GM19035 (cell line): ENCODE measurements around the gene ZDHHC7.

ENCODE experiments used
- ATAC-seq: cut with Tn5 transposase; IDR thresholded peaks from one replicate; pipeline ENCODE4 v1.9.1; 2021; ENCODE audit not compliant: unreplicated experiment

The ZDHHC7 gene

DNA sequence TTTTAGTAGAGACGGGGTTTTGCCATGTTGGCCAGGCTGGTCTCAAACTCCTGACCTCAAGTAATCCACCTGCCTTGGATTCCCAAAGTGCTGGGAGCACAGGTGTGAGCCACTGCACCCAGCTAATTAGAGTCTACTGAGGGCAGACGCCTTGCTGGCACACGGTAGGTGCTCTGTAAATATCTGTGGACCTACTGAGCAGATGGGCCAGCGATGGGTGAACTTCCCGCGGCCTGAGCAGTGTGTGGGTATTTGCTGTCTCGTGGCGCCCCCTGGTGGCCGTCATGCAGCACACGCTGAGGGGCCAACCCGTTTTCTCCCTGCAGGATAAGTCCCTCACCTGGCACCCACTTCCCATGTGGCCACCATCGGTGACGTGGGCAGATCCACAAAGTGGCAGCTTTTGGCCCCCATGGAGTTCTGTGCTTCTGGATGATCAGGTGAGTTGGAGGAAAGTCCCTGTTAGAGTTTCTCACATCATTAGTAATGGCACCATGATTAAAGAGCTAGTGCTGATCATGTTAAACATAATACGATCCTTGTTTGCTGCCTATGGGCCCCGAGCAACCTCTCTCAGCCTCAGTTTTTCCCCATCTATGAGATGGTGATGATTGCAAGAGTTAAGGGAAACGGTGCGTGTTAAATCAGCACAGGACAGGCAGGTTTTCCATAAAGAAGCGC, 40.7 kb downstream of the ZDHHC7 start:
- ATAC-seq: peak; percentile 77

DNA sequence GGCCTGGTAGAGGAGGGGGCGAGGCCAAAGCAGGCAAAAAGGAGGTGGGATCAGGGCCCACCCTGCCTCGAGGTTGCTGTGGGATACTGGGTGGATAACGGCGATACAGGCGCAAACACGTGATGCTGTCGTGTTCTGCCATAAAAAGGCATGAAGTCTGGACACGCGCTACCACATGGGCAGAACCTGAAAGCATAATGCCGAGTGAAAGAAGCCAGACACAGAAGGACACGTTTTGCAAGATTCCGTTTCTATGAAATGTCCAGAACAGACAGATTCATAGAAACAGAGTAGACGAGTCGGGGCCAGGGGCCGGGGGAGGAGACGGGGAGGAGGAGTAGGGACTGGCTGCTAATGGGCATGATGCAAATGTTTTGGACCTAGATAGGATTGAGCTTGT, 43.5 kb downstream of the ZDHHC7 start:
- no peak for ATAC-seq

DNA sequence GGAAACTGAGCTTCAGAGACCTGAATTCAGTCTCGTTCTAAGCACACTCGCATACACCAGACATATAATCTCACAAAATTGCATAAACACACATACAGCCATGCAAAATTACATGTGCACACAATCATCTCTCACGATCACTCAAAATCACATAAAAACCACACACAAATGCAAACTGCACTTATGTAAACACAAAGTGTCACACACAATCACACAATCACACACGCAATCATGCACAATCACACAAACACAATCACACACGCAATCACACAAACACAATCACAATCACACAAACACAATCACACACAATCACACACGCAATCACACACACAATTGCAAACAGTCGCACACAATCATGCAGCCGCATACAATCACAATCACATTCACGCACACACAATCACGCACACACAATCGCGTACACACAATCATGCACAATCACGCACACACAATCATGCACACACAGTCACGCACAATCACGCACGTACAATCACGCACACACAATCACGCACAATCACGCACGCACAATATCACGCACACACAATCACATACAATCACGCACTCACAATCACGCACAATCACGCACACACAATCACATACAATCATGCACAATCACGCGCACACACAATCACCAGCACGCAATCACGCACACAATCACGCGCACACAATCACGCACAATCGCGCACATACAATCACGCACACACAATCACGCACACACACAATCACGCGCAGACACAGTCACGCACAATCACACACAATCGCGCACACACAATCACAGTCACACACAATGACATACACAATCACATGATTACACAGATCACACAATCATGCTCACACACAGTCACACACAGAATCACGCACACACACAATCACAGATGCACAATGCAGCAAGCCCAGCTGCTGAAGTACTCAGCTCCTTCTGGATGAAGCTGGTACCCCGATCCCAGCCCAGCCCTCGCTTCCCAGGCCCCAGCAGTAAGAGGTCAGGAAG, 45.6 kb downstream of the ZDHHC7 start:
- no peak for ATAC-seq

DNA sequence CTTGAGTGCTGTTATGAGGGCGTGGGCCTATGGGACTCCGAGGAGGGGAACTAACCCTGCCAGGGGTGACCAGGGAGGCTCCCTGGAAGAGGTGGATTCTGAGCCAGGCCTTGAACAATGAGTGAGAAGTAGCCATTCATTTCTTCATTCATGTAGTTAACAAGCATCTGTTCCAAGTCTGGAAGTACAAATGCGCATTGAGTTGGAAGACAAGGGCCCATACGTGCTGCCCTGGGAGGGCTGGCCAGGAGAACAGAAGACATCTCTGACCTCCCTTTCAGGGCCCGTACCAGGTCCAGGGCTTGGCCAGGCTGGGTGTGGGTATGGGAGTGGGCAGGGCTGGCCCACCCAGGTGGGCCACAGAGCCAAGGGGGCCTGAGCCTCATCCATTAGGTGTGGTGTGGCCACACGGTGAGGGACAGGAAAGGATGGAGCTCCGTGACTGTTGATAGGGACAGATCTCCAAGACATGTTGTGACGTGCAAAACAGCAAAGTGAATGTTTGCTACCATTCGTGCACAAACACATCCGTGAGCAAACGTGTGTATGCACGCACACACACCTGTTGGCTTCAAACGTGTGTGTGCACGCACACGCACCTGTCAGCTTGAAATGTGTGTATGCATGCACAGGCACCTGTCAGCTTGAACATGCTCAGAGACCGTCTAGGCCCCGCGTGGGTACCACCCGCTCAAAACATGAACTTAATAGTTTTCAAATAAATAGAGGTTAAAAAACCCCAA, 46.8 kb downstream of the ZDHHC7 start:
- no peak for ATAC-seq

DNA sequence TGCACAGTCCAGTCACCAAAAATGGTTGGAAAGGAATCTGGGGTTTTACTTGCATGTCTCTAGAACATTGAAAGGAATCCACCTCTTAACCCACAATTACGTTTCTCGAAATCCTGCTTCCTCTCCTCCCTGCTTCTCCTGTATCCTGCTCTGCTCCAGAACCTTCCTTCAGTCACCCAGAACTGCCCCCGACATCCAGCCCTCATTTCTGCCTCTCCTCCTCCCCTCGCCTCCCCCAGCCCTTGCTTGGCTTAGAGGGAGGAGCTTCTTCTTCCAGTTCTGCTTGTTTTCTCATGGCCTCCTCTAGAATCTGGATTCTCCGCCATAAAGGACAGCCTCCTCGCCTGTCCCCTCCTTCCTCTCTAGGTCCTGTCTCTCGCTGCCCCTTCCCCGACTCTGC, 48.3 kb downstream of the ZDHHC7 start:
- no peak for ATAC-seq

DNA sequence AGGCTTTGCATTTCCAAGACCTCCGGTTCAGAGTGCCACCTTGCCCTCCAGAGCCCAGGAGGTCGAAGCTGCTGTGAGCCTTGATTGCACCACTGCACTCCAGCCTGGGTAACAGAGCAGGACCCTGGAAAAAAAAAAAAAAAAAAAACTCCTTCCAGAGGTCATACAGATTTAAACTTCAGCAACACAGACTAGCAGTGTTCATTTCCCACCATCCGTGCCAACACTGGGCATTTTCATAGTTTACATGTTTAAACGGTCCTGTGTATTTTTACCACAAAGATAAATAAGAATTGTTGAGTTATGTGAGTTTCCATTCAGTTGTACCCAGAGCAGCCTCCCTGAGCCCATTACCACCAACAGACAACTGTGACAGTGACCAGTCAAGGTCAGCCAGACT, 50.4 kb downstream of the ZDHHC7 start:
- ATAC-seq: no peak

DNA sequence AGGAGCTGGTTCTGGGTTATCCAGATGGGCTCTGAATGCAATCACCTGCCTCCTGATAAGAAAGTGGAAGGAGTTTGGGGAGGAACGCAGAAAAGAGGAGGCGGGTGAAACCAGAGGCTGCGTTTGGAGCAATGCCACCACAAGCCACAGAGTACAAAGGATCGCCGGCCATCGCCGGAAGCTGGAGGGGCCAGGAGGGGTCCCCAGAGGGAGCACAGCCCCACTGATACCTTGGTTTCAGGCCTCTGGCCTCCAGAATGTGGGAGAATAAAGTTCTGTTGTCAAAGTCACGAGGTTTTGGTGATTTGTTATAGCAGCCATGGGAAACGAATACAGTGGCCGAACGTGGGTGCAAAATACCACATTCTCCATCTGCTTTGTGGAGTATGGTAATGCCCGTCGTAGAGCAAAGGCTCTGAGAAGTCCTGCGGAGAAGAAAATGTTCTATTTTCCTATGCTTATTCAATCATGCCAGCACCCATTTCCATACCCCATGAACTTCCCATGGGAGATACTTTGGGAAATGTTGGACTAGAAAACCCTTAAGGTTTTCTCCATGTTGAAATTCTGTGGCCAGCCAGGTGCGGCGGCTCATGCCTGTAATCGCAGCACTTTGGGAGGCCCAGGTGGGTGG, 51.4 kb downstream of the ZDHHC7 start:
- no peak for ATAC-seq

DNA sequence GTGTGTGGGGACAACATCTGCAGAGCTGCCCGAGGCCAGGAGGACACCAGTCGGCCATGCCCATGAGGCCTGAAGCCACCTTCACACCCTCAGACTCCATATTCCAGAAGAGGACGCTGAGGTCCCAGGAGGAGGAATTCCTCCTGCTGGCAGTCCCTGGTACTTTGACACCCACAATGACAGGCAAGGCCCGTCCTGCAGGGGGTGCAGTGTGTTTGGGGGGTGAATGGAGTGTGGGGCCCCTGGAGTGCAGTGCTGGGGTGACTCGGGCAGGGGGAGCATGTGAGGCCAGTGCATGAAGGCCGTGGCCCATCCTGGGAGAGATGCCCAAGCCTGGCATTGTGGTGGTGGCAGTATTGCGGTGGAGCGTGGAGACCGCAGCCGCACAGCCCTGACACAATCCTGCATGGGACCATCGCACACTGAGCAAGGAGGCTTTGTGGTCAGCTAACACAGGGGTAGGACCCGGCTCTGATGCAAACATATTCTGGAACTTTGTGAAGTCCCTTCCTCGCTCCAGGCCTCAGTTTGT, 52.2 kb downstream of the ZDHHC7 start:
- ATAC-seq: no peak

DNA sequence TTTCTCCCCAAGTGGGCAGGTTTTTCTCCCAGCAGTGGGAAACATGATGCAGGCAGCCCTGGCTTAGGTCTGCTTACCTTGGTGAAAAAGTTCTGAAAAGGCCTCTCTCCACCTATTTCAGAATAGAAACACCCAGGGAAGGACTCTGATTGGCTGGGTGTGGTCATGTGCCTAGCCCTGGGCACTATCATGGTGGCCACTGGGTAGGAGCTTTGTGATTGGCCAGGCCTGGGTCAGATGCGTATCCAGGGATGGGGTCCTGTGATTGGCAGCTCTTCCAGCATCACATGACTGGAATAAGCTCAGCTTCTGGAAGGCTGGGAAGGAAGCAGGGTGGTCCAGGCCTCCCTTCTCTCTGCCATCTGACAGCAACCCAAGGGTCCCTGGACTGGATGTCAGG, 53.5 kb downstream of the ZDHHC7 start:
- no peak for ATAC-seq

DNA sequence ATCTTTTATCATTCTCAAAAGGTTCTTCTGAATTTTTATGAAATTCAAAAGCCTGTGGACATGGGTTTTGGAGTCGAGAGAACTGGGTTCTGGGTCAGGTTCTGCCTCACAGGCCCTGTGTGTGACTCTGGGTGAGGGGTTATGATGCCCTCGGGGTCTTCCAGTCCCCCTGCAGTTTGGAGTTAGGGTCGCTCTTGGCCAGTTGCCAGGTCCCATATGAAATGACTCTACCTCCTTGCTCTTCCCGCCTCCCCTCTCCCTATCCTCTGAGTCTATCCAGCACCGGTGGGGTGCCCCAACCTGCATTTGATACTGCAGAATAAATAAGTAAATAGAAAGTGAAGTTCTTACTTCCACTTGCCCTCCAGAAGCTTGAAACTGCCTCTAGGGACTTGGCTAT, 54.1 kb downstream of the ZDHHC7 start:
- ATAC-seq: no peak

DNA sequence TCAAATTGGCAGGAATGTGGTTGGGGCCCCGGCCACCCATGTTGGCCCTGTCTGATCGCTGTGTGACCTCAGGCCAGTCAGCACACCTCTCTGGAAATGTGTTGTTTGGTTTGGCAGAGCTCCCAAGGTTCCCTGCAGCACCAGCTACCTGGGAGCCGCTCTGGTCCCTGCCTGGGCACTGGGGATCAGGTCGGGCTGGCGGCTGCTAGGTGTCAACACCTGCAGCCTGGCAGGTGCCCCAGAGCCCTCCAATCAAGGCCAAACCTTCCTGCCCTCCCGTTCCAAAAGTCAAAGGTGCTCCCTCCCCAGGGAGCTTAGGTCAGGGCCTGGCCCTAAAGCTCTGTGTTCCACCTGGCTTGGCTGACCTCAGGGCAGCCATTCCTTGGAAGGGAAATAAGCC, 55.9 kb downstream of the ZDHHC7 start:
- no peak for ATAC-seq

DNA sequence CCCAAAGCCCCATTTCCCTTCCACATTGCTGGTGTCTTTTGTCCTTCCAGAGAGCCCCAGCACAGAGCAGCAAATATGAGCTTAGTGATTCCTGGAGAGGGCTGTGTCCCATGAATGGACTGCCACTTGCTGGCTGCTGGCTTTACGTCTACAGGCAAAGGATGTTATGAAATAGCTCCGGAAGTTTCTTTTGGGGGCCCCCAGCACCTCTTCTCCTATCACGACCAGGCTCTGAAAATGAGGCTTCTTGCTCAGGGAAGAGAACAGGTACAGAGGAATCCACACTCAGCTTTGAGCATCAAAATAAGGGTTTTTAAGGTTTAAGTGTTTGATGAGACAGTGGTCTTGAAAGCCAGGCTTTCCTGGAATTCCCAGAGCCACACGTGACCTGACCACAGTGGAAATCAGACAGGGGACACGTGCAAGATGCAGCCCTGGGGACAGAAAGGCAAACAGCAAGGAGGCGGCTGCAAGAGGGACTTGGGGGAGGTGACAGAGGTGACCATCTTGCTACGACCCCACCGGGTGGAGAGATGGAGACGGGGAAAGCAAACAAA, 58.1 kb downstream of the ZDHHC7 start:
- ATAC-seq: no peak

DNA sequence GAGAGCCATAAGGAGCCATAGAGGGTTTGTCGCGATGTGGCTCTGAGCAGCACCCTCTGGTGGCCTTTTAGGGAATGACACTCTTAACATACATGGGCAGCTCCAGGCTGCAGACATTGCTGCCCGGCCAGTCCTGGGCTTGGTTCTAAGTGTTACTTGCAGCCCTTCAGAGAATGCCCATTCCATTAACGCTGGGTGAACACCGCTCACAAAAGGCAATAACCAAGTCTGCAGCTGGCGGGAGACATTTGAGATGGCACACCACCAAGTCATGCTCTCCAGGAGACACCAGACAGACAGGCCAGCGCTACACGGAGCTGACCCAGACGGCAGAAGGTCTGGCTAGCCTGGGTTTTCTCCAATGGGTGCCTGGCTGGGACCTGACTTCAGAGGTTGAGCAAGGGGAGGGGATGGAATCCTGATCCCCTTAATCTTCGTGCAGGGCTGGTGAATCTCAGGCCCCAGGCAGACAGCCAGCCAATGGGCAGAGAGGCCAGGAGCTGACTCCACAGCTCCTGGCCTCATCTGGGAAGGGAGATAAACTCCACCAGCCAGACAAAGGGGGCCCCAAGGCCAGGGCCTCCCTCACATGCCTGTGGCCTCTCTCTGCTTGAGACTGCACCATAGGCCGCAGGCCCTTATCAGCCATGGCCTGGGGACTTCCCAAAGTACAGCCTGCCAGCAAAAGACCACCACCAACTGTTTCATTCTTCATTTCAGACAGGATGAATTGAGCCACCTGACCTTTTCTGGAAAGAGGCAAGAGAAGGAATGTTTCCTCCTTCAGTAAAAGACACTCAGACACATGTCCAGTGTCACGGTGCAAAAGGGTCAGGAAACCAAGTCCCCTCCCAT, 58.8 kb downstream of the ZDHHC7 start:
- no peak for ATAC-seq

DNA sequence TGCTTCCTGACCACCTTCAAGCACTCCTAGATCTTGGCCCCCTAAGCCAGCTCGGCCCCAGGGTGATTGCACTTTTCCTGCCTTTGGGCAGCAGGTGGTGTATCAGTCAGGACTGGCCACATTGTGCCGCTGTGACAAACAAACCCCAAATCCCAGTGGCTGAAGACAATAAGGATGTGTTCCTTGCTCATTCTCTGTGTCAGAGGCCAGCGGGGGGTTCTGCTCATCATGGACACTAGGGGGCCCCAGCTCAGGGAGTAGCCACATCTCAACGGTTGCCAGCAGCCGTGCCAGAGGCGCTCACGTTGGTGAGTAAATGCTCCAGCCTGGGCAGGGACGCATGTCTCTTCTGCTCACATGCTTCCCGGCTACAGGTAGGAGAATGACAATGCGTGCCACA, 60.4 kb downstream of the ZDHHC7 start:
- no peak for ATAC-seq

DNA sequence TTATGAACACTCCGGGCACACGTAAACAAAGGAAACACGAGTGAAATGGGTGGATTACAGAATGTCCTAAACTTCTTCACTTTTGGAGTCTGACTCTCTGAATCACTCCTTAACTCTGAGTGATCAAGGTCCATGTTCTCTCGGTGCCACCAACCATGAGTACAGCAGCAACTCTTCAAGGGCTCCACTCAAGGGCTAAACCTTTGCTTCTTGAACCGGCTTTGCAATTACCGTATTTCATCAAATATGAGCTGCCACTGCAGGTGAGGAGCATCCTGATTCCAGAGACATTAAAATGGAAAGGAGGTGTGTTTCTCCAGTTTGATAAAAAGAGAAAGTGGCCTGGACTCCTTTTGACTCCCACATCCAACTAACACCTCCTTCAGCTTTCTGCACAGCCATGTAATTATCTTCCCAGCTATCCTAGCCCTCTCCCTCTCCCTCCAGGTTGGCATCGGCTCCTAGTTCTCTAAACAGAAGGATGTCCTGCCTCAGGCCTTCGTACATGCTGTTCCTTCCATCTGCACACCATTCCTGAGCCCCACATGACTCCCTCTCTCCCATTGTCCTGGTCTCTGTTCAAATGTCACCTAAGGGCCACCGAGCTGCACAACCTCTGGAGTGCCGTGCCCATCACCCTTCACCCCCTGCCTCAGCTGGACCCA, 61.4 kb downstream of the ZDHHC7 start:
- no peak for ATAC-seq

DNA sequence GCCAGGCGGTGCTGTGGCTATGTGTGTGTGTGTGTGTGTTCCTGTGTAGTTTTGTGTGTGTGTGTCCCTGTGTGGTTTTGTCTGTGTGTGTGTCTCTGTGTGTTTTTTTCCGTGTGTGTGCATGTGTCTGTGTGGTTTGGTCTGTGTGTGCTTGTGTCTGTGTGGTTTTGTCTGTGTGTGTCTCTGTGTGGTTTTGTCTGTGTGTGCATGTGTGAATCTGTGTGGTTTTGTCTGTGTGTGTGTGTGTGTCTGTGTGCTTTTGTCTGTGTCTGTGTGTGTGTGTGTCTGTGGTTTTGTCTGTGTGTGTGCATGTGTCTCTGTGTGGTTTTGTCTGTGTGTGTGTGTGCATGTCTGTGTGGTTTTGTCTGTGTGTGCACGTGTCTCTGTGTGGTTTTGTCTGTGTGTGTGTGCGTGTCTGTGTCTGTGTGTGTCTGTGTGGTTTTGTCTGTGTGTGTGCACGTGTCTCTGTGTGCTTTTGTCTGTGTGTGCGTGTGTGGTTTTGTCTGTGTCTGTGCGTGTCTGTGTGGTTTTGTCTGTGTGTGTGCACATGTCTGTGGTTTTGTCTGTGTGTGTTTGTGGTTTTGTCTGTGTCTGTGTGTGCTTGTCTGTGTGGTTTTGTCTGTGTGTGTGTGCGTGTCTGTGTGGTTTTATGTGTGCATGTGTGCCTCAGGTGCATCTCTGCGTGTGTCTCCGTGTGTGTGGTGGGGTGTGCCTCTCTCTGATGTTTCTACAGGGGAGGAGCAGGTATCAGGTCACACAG, 62.3 kb downstream of the ZDHHC7 start:
- no peak for ATAC-seq

DNA sequence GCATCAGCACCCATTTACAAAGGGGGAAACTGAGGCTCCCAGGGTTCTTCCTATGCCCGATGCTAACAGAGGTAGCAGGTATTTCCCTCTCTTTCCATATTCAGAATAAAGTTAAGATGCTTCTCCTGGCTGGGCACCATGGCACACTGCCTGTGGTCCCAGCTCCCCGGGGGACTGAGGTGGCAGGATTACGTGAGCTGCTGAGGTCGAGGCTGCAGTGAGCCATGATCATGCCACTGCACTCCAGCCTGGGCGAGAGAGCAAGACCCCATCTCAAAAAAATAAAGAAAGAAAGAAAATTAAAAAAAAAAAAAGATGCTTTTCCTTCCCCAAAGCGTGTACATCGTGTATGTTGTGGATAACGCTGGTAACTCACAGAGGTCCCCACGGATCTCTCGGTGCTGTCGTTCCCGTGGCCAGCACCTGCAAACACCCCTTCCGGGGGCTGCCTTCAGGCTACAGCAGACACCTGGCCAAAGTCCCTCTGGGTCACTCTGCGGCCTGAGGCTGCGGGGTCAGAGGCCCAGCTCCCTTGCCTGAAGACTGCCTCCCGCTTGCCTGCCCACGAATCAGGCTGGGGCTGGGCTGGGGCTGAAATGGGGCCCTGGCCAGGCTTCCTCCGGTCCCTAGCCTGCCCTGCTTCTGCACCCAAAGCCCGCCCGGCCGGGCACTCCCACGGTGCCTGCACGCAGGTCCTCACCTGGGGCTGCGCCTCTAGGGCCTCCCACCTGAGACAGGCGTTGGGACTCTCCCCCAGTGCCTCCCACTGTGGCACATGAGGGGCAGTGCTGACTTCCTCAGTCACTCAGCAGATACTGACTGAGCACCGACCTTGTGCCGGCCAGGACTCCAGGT, 63.1 kb downstream of the ZDHHC7 start:
- no peak for ATAC-seq
